Measurements from ENCODE around the gene TANC1.

DNA sequence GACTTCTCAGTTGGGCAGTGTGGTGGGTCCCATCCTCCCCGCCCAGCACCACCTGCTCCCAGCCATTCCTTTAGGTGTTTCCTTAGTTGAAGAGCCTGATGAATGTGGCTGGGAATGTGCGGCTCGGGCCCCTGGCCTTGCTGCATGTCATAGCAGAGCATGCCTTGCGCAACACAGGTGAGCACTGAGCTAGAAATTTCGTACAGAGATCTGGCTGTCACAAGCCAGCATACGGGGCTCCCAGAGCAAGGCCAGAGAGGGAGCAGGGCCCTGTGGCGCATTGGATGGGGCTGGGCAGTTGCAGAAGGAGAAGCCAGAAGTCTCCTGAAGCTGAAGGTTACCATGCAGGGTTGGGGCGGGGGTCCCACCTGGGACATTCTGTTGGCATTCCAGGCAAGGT lies 188.4 kb downstream of the TANC1 start:
- TF ChIP-seq POLR2A (IDR thresholded peaks at IDR 0.05; ENCODE audit: low read depth, low read length): no peak
- TF ChIP-seq POLR2AphosphoS5 (IDR thresholded peaks at IDR 0.05; ENCODE audit: low read depth, low read length): no peak

Data from GM12892 (cell line).